Testis (tissue), 2 donors: ENCODE measurements around the gene RANBP3.

Source experiments
- POLR2A ChIP-seq: fragments of 450-650 bp; IDR thresholded peaks from one replicate; pipeline ENCODE4 v1.6.1; 2017; ENCODE audit warnings: antibody characterized with exemption, mild to moderate bottlenecking, moderate library complexity
- TF ChIP-seq, protein P1 (sequence below), 3 experiments: fragments of 450-650 bp in 2 of 3; fragments of 200-600 bp in 1 of 3; sonication (generic) in 1 of 3; IDR thresholded peaks; one replicate each; pipeline ENCODE4 v1.5.1; 2016 to 2019; ENCODE audit warnings: antibody characterized with exemption in 3 of 3, mild to moderate bottlenecking in 2 of 3, moderate library complexity in 1 of 3

- TF ChIP-seq, protein P1, sequence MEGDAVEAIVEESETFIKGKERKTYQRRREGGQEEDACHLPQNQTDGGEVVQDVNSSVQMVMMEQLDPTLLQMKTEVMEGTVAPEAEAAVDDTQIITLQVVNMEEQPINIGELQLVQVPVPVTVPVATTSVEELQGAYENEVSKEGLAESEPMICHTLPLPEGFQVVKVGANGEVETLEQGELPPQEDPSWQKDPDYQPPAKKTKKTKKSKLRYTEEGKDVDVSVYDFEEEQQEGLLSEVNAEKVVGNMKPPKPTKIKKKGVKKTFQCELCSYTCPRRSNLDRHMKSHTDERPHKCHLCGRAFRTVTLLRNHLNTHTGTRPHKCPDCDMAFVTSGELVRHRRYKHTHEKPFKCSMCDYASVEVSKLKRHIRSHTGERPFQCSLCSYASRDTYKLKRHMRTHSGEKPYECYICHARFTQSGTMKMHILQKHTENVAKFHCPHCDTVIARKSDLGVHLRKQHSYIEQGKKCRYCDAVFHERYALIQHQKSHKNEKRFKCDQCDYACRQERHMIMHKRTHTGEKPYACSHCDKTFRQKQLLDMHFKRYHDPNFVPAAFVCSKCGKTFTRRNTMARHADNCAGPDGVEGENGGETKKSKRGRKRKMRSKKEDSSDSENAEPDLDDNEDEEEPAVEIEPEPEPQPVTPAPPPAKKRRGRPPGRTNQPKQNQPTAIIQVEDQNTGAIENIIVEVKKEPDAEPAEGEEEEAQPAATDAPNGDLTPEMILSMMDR (IDR thresholded peaks at IDR 0.05) = no peak
- TF ChIP-seq POLR2A = no peak
Measured at GRCh38 chr19:5923356-5923755, 54.6 kb downstream of the RANBP3 start.
